ENCODE results near the gene FBXO5.

FBXO5 gene

DNA sequence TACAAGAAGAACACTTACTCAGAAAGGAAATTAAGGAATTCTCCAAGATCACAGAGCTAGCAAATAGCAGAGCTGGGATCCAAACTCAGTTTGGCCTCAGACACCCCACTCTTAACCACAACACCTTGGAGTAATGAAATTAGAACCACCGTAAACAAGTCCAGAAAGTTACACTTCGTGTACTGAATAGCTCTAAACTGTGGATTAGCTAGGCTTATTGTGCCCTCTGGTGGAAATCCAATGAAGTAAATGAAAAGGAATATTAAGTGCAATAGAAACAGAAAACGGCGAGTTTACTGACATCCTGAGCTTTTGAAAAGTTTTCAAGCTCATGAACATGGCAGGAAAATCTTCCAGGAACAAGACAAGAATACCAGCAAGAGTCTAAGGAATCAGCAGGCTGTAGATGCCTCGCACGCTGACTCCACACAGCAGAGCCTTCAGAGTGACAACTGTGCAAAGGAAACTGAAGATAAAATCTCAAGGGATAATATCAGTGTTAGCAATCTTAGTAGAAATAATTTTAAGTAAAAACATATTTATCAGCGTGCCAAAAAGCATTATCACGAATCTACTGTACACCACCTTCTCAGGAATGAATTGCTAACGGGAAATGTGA lies 34.6 kb downstream of the FBXO5 start:
- peak; percentile 39 for DNase-seq

- no peak for DNase-seq
These were observed 35.8 kb downstream of the FBXO5 start for GRCh38 chr6:152946995-152947394.

GRCh38 chr6:152946484-152946883 lies 36.4 kb downstream of the FBXO5 start:
- DNase-seq: no peak

- DNase-seq: no peak
These were observed 39.5 kb downstream of the FBXO5 start for GRCh38 chr6:152943260-152943897.

DNA sequence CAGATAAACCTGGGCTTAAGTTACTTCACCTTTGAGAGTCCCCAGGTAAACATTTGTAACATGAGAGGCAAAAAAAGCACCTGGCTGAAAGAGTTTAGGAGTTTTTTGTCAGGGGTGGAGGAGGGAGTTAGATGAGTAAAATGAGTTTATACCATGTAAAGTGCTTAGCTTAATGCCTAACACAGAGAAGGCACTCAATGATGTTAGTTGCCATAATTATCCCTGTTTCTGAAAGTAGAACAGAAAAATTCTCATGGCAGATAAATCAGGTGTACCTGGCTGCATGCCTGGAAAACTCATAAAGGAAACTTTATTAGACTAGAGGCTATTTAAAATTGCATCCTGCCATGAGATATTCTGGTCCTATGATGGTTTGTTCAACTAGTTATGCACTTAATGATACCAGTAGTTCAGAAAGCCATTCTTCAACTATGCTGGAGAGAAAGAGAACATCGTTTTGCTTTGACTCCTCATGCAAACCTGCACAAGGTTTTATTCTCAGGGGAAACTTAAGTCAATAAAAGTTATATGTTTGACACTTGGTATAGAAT lies 40.4 kb downstream of the FBXO5 start:
- no peak for DNase-seq

DNA sequence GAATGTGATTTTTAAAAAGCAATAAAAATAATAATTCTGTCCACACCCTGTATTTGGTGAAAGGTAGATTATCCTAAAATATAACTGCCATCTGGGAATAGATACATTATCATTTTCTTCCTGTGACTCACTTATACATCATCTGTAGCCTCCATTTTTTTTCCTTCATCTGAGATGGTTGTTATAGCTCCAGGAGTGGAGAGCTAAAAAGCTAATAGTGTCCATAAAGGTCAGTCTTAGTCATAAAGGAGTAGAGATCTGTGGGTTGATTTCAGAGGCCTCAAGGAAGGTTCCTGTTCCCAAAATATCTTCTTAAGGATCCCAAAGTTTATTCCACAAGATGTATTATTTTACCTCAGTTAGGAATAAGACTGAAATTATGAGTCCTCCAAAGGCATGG lies 41.1 kb downstream of the FBXO5 start:
- peak; percentile 2 for DNase-seq

GRCh38 chr6:152932865-152933264 lies 50.0 kb downstream of the FBXO5 start:
- no peak for DNase-seq

DNA sequence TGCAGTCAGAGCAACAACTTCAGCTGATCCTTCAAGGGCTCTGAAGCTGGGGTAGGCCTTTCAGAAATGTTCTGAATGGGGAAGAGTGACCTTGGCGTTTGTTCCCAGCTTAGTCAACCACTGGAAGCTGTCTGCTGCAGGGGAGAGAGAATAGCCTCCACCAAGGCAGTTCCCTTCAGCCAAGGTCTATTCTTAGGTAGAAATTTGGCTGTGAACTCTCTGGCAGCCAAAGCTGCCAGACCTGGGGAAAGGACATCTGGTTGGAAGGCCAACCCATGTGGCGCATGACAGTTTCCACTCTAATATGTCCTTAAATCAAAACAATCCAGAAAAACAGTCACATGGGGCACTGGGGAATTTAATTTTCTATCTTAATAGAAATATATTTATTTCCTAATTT lies 60.1 kb downstream of the FBXO5 start:
- no peak for DNase-seq

Data from fibroblast of skin of right quadriceps (primary cell).